Lung (tissue), 12 donors: Measurements from ENCODE around the gene KIFC3. TPM values are rescaled to one million over a fixed set of nuclear protein-coding genes. Genes with fewer than 3 reads are reported as not detected.

Source experiments
- ATAC-seq: fragments of 200-7000 bp; cut with Tn5 transposase; one replicate; pipeline ENCODE4 v1.9.1; 2020; ENCODE audit warnings: moderate number of reproducible peaks; ENCODE audit not compliant: insufficient read depth, low FRiP score
- DNase-seq, 3 donors: peaks; one replicate each; pipeline ENCODE4 v3.0.0-alpha.2; 2013 to 2017
- H3K27ac ChIP-seq, 2 donors: one replicate each; pipeline ENCODE4 v1.5.1; 2013; ENCODE audit warnings: mild to moderate bottlenecking in 2 of 2, moderate library complexity in 2 of 2, control low read depth in 1 of 2, inconsistent platforms in 1 of 2, low read depth in 1 of 2, low read length in 1 of 2
- H3K27me3 ChIP-seq, 3 donors: one replicate each; pipeline ENCODE4 v1.5.1; 2013; ENCODE audit warnings: low read length in 2 of 3; ENCODE audit not compliant: control insufficient read depth in 3 of 3, insufficient read depth in 3 of 3
- H3K36me3 ChIP-seq, 4 donors: one replicate each; pipeline ENCODE4 v1.5.1; 2013; ENCODE audit warnings: low read length in 4 of 4, mild to moderate bottlenecking in 1 of 4, moderate library complexity in 1 of 4; ENCODE audit not compliant: control insufficient read depth in 4 of 4, insufficient read depth in 4 of 4
- H3K4me1 ChIP-seq, 5 donors: one replicate each; pipeline ENCODE4 v1.5.1; 2013; ENCODE audit warnings: low read length in 5 of 5, mild to moderate bottlenecking in 2 of 5, moderate library complexity in 1 of 5; ENCODE audit not compliant: control insufficient read depth in 5 of 5, insufficient read depth in 5 of 5
- H3K4me3 ChIP-seq: one replicate; pipeline ENCODE4 v1.5.1; 2013; ENCODE audit warnings: mild to moderate bottlenecking, control low read depth, moderate library complexity
- H3K9ac ChIP-seq, 2 donors: one replicate each; pipeline ENCODE4 v1.5.1; 2013; ENCODE audit warnings: low read length in 2 of 2, control low read depth in 1 of 2; ENCODE audit not compliant: insufficient read depth in 1 of 2
- H3K9me3 ChIP-seq, 4 donors: one replicate each; pipeline ENCODE4 v1.5.1; 2013; ENCODE audit warnings: low read length in 3 of 4, mild to moderate bottlenecking in 1 of 4, moderate library complexity in 1 of 4; ENCODE audit not compliant: control insufficient read depth in 4 of 4, insufficient read depth in 3 of 4
- CTCF ChIP-seq: IDR thresholded peaks from 2 replicates; pipeline ENCODE4 v1.5.1; 2012; ENCODE audit warnings: mild to moderate bottlenecking; ENCODE audit errors: control extremely low read depth, extremely low read depth
- WGBS, 2 donors: extraction: QIAGEN DNeasy Blood & Tissue Kit; methylation state at CpG; one replicate each; pipeline ENCODE4 v1.1.7; 2013; 5-methylcytosine and 5-hydroxymethylcytosine counted together
- polyA plus RNA-seq, 2 donors: library from polyadenylated mRNA; stranded (reverse); fragments of 200-250 nt; gene quantifications; one replicate each; pipeline ENCODE4 v1.2.1, GENCODE V29; 2013
- total RNA-seq, 2 donors: library from RNA; depleted of rRNA in 1 of 2; stranded (reverse); fragments of >200 nt in 1 of 2; gene quantifications; one replicate each; pipeline ENCODE4 v1.2.1, GENCODE V29; 2014 to 2021
- donor health status: control.
- donor health status: control.
- donor health status: Bipolar disorder and iron deficiency.
- donor health status: healthy.
- donor health status: DM: yes; HTN: yes; CAD: no.

Gene KIFC3
- total and polyA plus RNA-seq, 4 donors: 65.9 to 137 (median 89.5) TPM

GRCh38 chr16:57739756-57740422 lies 62.4 kb downstream of the KIFC3 start:
- ATAC-seq (no peak), DNase-seq (no peak)
- TF ChIP-seq CTCF: no peak
- H3K27me3 ChIP-seq: no peaks in the 10 kb centered on the region
- no peak overlapping the region for H3K4me3 ChIP-seq
- H3K36me3 ChIP-seq: peaks cover 0 to 19% (median 4%) of the 10 kb centered on the region in 4 donors
- H3K9me3 ChIP-seq: no peaks in the 10 kb centered on the region
- 96 to 98% methylated on average over 18 of the region's 18 CpGs for WGBS, 2 donors
- H3K9ac ChIP-seq: no peak overlapping the region
- no peak overlapping the region for H3K27ac ChIP-seq
- H3K4me1 ChIP-seq: peaks cover 0 to 14% (median 8%) of the 10 kb centered on the region in 5 donors

GRCh38 chr16:57738844-57739243 lies 63.4 kb downstream of the KIFC3 start:
- Histone ChIP-seq H3K27ac (no peak overlapping the region), H3K36me3 (peaks cover 0 to 15% (median 2%) of the 10 kb centered on the region in 4 donors), H3K4me3 (no peak overlapping the region), H3K27me3 (no peaks in the 10 kb centered on the region), H3K9ac (no peak overlapping the region), H3K4me1 (peaks cover 0 to 20% (median 9%) of the 10 kb centered on the region in 5 donors), H3K9me3 (no peaks in the 10 kb centered on the region)
- DNase-seq (no peak), ATAC-seq (no peak)
- TF ChIP-seq CTCF: no peak
- 96 to 98% methylated on average over 7 of the region's 7 CpGs for WGBS, 2 donors

- WGBS, 2 donors: 12 to 14% methylated on average over 23 of the region's 23 CpGs
- DNase-seq (peak; percentile 70 to 77 (median 71)), ATAC-seq (no peak)
These were observed 65.6 kb downstream of the KIFC3 start for GRCh38 chr16:57736419-57737351.

More at GRCh38 chr16:57736419-57737351, 65.6 kb downstream of the KIFC3 start:
- H3K9ac ChIP-seq: peak overlapping the region; percentile 66 to 71
- H3K27ac ChIP-seq: peak overlapping the region in 1 of 2 donors; percentile 91
- H3K4me1 ChIP-seq: peaks cover 0 to 20% (median 9%) of the 10 kb centered on the region in 5 donors
- peak overlapping the region; percentile 82 for H3K4me3 ChIP-seq
- no peak for TF ChIP-seq CTCF
- no peaks in the 10 kb centered on the region for H3K27me3 ChIP-seq
- H3K36me3 ChIP-seq: peaks cover 0 to 8% (median 0%) of the 10 kb centered on the region in 4 donors
- no peaks in the 10 kb centered on the region for H3K9me3 ChIP-seq
